ENCODE measurements around the gene TST.

DNA sequence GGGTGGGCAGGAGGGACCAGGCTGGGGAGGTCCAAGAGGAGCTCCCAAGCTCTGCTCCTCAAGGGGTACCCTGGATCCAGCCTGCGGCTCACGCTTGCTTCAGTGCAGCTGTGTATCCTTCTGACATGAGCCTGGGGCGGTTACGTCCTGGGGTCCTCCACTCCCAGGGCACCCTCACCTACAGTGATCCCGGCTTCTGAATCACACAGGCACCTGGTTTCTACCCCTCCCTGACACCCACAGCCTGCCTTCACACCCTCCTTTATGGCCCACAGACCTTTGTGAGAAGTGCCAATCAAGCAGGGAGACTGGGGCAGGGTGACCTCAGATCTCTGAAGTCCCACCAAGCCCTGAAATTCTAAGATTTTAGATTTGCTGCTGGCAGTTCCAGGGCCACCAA is 1.8 kb upstream of the TST start:
- TF ChIP-seq CTCF (IDR thresholded peaks at IDR 0.05) = no peak
- no peak for TF ChIP-seq POLR2A (IDR thresholded peaks at IDR 0.05)

All from heart left ventricle (tissue), 13 donors.